GM18861 (cell line): Measurements from ENCODE around the gene EPHB1.
"Not testable (repeated sequence)": the region's sequence is repeated elsewhere in the genome, so short reads cannot be mapped to it uniquely, and the experiment has no call there.

ENCODE experiments used
- ATAC-seq: cut with Tn5 transposase; IDR thresholded peaks from one replicate; pipeline ENCODE4 v1.9.1; 2021; ENCODE audit not compliant: unreplicated experiment

Gene EPHB1

GRCh38 chr3:135233476-135233875 lies 438.4 kb downstream of the EPHB1 start:
- not testable (repeated sequence) for ATAC-seq

- ATAC-seq = no peak
Measured at GRCh38 chr3:135235541-135235940, 440.5 kb downstream of the EPHB1 start.

- no peak for ATAC-seq
Measured at GRCh38 chr3:135237371-135238143, 442.5 kb downstream of the EPHB1 start.

- no peak for ATAC-seq
Measured at GRCh38 chr3:135238236-135238830, 443.3 kb downstream of the EPHB1 start.

DNA sequence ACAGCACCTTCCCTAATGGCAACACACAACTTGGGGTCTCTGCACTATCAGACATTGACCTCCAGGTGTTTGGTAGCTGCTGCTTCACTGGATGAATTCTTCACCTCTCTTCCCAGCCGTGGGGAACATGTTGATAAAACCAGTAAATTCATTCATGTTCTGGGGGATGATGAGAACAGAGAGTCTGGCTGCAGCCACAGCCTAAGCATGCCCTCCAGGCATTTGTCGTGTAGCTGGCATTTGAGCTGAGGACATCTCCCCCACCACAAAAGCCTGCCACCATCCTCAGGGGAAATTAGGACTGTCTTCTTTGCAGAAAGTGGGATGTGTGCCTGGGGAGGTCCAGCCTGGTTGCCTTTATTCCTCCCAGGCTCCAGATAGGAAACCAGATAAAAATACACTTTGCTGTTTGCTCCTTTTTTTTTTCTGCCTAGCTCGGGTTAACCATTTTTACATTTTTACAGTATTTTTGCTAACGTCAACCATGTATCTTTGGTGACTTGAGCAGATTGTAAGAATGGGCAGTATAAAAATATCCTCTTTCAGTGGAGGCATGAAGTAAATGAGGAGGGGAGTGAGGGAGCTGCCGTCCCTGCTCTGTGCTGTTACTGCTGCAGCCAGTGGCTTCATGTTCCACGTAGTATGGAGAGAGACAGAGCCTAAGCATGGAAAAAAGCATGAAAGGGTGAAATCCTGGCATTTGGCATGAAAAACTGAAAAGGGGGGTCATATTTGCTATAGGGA lies 444.0 kb downstream of the EPHB1 start:
- ATAC-seq = no peak

GRCh38 chr3:135239615-135239884 lies 444.5 kb downstream of the EPHB1 start:
- ATAC-seq = no peak

- ATAC-seq = no peak
Measured at GRCh38 chr3:135240426-135240825, 445.4 kb downstream of the EPHB1 start.

GRCh38 chr3:135242285-135242684 lies 447.2 kb downstream of the EPHB1 start:
- no peak for ATAC-seq

DNA sequence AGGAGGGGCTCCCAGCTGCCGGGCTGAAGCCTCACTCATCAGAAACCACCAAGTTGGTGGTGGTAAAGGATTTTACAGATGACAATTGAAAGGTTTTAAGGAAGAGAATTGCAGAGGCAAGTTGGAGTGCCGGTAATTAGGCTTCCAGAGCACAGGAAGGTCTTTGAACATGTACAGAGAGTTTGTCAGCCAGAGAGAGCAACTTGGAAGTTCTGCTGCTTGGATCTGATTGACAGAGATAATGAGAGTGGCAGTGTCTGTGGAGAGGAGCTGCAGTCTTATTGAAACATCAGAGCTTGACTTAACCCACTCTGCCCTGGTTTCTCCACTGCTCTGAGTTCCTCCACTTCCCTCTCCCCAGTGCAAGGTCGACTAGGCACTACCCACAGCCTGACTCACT lies 448.6 kb downstream of the EPHB1 start:
- ATAC-seq = no peak

DNA sequence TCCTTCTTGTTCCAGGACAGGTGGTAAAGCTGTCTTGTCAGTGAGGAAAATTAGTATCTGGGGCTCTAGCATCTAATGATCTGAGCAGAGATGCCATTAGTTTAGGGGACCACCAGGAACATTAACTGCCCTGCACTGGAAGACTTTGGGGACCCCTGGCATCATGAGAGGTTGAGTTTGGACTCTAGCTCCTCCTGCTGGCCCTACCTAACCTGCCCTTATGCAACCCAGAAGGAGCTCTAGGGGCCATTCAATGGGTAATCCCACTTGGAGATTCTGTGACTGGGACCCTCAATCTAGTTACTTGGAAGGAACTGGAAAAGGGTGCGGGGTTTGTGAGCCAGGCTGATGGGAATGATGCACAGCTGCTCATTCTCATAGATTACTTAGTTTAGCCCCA lies 451.0 kb downstream of the EPHB1 start:
- ATAC-seq = no peak

DNA sequence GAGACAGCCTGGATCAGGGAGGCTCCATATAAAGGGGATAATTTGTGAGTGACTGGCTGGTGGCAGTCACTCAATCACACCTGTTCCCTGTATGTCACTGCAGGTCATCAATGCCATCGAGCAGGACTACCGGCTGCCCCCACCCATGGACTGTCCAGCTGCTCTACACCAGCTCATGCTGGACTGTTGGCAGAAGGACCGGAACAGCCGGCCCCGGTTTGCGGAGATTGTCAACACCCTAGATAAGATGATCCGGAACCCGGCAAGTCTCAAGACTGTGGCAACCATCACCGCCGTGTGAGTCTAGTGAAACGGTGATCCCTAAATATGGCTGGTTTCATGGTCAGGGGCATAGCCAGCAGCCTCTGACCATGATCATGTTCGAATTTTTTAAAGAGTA lies 453.2 kb downstream of the EPHB1 start:
- ATAC-seq = no peak

- no peak for ATAC-seq
Measured at GRCh38 chr3:135249186-135249585, 454.1 kb downstream of the EPHB1 start.

DNA sequence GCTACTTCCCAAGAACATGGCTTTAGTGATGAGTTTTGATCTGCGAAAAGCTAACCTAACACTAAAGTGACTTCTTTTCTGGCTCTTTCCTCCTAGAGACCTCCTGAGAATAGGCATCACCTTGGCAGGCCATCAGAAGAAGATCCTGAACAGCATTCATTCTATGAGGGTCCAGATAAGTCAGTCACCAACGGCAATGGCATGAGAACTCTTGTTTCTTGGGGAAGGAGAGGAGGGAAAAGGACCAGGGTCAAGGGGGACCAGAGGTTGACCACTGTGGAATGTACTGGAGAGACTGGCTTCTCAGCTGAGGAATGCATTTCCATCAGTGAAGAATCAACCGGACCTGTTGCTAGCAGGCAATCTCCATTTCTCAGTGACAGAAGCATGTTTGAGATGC lies 463.9 kb downstream of the EPHB1 start:
- no peak for ATAC-seq

- ATAC-seq = no peak
Measured at GRCh38 chr3:135260025-135260424, 465.0 kb downstream of the EPHB1 start.

DNA sequence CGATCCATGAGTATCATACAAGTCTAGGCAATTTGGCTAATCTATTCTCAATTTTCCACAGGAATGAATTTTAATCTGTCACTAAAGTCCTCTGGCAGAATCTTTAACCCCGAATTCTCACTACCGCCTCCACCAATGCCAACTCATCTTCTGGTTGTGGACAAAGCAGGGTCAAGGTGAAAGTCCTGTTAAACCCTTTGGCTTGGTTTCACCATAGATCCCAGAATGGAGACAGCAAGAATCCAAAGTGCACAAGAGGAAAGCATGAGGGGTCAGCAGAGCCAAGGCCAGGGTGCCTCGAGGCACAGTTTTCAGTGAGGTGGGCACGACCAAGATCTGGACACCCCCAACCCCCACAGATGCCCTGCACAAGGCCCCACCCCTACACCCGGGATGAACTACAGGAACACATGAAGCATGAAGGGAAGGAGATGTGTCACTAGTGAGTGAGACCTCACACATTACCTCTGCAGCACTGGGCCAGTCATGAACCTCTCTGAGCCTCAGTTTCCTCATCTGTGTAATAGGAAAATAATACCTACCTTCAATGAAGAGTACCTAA lies 466.2 kb downstream of the EPHB1 start:
- no peak for ATAC-seq

DNA sequence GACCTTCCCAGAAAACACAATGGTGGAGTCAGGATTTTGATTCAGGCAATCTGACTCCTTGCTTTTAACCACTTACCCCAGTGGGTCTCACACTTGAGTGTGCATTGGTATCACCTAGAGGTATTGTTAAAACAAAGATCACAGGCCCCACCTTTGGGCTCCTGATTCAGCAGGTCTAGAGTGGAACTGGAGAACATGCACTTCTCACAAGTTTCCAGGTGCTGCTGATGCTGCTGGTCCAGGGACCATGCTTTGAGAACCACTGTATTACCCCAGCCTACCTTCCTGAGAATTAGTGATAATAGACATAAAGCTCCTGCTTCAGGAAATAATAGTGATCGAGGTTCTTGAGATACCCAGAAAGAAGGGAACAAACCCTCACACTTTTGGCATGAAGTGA lies 466.9 kb downstream of the EPHB1 start:
- ATAC-seq = no peak

- ATAC-seq = no peak
Measured at GRCh38 chr3:135262441-135262840, 467.4 kb downstream of the EPHB1 start.

DNA sequence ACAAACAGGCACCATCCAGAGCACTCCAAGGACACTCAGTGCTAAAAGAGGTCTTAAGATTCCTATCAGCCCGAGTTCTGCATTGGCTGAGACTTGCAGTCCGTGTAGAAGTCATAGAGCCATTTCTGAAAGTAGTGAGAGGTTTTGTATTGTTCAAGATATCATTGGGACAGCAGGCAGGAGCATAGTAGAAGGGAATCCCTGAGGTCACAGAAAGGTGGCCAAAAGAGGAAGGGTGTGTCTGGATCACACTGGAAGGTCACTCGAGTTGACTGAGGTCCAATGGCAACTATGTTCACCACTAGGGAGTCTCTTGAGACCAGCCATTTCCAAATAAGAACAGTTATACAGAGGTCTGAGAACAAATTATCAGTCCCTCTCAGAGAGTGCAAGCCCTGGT lies 468.3 kb downstream of the EPHB1 start:
- no peak for ATAC-seq

- ATAC-seq = no peak
Measured at GRCh38 chr3:135267487-135267886, 472.4 kb downstream of the EPHB1 start.

DNA sequence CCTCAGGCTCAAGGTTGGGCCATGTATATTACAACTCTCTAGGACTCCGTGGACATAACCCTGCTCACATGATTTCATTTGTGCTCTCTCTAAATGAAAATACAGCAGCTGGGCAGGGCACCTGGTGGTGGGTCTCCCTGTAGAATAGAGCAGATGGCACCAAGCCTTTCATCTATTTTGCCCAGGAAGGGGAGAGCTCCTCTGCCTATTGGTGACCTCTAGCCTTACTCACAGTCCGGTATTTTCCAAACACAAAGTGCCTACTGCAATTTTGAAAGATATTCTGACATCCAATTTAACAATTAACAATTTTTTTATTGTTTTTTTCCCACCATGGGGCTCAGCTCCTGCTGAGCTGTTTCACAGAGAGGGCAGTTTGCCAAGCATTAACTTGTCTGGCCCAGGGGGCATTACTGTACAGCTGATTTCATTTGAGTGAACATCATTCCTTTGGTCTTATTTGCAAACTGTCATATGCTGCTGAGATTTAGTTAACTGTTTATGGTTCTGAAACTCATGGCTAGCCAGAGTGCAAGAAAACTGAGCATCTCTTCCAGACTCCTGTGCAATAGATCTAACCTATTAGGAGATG lies 474.0 kb downstream of the EPHB1 start:
- no peak for ATAC-seq

DNA sequence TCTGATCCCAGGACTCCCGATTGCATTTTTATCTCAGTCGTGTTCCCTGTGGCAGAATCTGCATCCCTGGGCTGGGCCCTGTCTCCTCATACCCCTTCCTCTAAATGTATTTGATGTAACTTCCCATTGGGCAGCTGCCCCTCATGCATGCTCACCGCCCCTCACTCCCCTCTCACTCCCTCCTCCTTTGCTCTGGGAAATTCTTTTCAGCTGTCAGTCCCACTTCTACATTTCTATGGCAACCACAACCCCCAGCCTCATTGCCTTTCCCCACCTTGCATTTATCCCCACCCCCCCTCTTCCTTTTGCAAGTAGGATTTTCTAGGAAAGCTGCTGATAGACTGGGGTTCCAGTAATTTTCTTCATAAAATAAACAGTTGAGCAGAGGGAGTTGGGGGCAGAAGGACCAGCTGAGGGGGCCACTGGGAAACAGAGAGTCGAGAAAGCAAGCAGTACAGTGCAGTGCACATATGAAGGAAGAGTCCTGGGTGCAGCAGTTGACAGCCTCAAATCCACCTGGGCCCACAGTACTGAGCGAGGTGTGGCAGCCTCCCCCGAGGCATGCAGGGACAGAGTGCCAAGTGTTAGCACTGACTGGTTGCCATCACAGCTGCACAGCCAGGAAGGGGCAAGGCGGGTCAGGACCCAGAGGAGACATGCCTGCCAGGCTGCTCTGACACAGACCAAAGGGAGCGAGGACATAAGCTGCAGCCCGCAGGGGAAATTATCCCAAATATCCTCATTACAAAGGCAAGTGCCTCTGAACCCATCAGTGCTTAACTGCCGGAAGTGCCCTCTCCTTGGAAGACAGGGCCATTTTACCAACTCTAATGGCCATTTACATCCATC lies 476.3 kb downstream of the EPHB1 start:
- no peak for ATAC-seq
